Body of pancreas (tissue), 4 donors: Measurements from ENCODE around the gene SPATA2. TPM values are rescaled to one million over a fixed set of nuclear protein-coding genes. Genes with fewer than 3 reads are reported as not detected.
A peak's percentile ranks its signal among the peaks of the same experiment; 100 is the strongest.

Experiments used
- ATAC-seq: fragments of 150-250 bp; one replicate; pipeline ENCODE4 v1.9.1; 2016
- DNase-seq, 4 donors: peaks; one replicate each; pipeline ENCODE4 v3.0.0-alpha.2; 2019
- H3K27ac ChIP-seq, 4 donors: fragments of 200-600 bp; sonication (generic); 1 replicate in 3 of 4; 2 replicates in 1 of 4; pipeline versions ENCODE4 v1.5.1 to v1.6.1; 2016 to 2019; ENCODE audit warnings: mild to moderate bottlenecking in 1 of 4, mixed read lengths in 1 of 4, moderate library complexity in 1 of 4
- H3K27me3 ChIP-seq, 2 donors: fragments of 200-600 bp; sonication (generic); one replicate each; pipeline ENCODE4 v1.6.0; 2016; ENCODE audit warnings: mild to moderate bottlenecking in 1 of 2
- H3K36me3 ChIP-seq, 2 donors: fragments of 200-600 bp; sonication (generic); replicated peaks in 1 of 2; 2 replicates each; pipeline ENCODE4 v1.5.1; 2016; ENCODE audit warnings: low read depth in 2 of 2; ENCODE audit not compliant: insufficient read depth in 1 of 2
- H3K4me1 ChIP-seq: fragments of 200-600 bp; sonication (generic); one replicate; pipeline ENCODE4 v1.6.0; 2016
- H3K4me3 ChIP-seq, 2 donors: fragments of 200-600 bp; sonication (generic); 1 replicate in 1 of 2; 2 replicates in 1 of 2; pipeline ENCODE4 v1.5.1; 2016 to 2019
- H3K9me3 ChIP-seq, 3 donors: fragments of 200-600 bp; sonication (generic); 1 replicate in 2 of 3; 2 replicates in 1 of 3; pipeline ENCODE4 v1.5.1; 2016
- CTCF ChIP-seq, 7 experiments: fragments of 450-650 bp in 4 of 7; fragments of 200-600 bp in 3 of 7; sonication (generic) in 3 of 7; IDR thresholded peaks; one replicate each; pipeline ENCODE4 v1.5.1; 2016 to 2019; ENCODE audit warnings: antibody characterized with exemption in 7 of 7
- POLR2A ChIP-seq, 3 donors: fragments of 450-650 bp; IDR thresholded peaks; one replicate each; pipeline ENCODE4 v1.6.1; 2016; ENCODE audit warnings: antibody characterized with exemption in 3 of 3, mild to moderate bottlenecking in 2 of 3
- WGBS, 2 donors: methylation state at CpG; one replicate each; pipeline ENCODE4 v1.1.5; 2017; 5-methylcytosine and 5-hydroxymethylcytosine counted together
- intact Hi-C: fragments of 100-400 bp; cut with DNase I; formaldehyde crosslinking; loops from one replicate; pipeline ENCODE4 v1.15.1; 2023
- total RNA-seq, 2 donors: library from RNA; depleted of rRNA; stranded (reverse); fragments of >200 nt; gene quantifications; one replicate each; pipeline ENCODE4 v1.1.0, GENCODE V29; 2016

SPATA2 gene
- total RNA-seq, 2 donors from 2014 or later: 3.9 to 7.3 TPM

DNA sequence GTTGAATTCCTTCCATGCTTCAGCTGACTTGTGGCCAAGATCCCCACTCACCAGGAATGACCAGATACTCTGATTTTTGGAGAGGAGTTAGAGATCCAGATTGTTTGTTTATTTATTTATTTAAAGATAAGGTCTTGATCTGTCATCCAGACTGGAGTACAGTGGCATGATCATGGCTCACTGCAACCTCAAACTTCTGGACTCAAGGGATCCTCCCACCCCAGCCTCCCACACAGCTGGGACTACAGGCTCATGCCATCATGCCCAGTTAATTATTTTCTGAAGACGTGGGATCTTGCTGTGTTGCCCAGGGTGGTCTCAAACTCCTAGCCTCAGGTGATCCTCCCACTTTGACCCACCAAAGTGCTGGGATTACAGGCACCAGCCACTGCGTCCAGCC is 4.1 kb upstream of the SPATA2 start:
- intact Hi-C loops: no loop called here
- H3K27ac ChIP-seq: no peak overlapping the region
- WGBS, 2 donors: 68 to 89% methylated on average over 2 of the region's 2 CpGs
- H3K9me3 ChIP-seq: no peaks in the 10 kb centered on the region
- peaks cover 18% of the 10 kb centered on the region for H3K4me1 ChIP-seq
- no peaks in the 10 kb centered on the region for H3K27me3 ChIP-seq
- H3K4me3 ChIP-seq: no peak overlapping the region
- TF ChIP-seq POLR2A (IDR thresholded peaks at IDR 0.05) (no peak), CTCF (IDR thresholded peaks at IDR 0.05) (no peak)
- no peak for DNase-seq
- no peaks in the 10 kb centered on the region for H3K36me3 ChIP-seq
- no peak for ATAC-seq

GRCh38 chr20:49919009-49919408 is 3.7 kb upstream of the SPATA2 start:
- no peak overlapping the region for H3K27ac ChIP-seq
- no peak overlapping the region for H3K4me3 ChIP-seq
- H3K27me3 ChIP-seq: no peaks in the 10 kb centered on the region
- no peaks in the 10 kb centered on the region for H3K9me3 ChIP-seq
- TF ChIP-seq POLR2A (IDR thresholded peaks at IDR 0.05): no peak
- H3K4me1 ChIP-seq: peaks cover 22% of the 10 kb centered on the region
- 64 to 65% methylated on average over 7 of the region's 7 CpGs for WGBS, 2 donors
- DNase-seq (no peak), ATAC-seq (no peak)
- intact Hi-C loops: no loop called here
- no peaks in the 10 kb centered on the region for H3K36me3 ChIP-seq

GRCh38 chr20:49918446-49918845 is 3.1 kb upstream of the SPATA2 start:
- DNase-seq (no peak), ATAC-seq (no peak)
- Histone ChIP-seq H3K4me1 (peaks cover 28% of the 10 kb centered on the region), H3K9me3 (no peaks in the 10 kb centered on the region), H3K36me3 (no peaks in the 10 kb centered on the region), H3K4me3 (no peak overlapping the region), H3K27ac (no peak overlapping the region), H3K27me3 (no peaks in the 10 kb centered on the region)
- no peak for TF ChIP-seq CTCF (IDR thresholded peaks at IDR 0.05)
- no peak for TF ChIP-seq POLR2A (IDR thresholded peaks at IDR 0.05)
- intact Hi-C loops: no loop called here
- WGBS, 2 donors: 98 to 100% methylated on average over 3 of the region's 3 CpGs

DNA sequence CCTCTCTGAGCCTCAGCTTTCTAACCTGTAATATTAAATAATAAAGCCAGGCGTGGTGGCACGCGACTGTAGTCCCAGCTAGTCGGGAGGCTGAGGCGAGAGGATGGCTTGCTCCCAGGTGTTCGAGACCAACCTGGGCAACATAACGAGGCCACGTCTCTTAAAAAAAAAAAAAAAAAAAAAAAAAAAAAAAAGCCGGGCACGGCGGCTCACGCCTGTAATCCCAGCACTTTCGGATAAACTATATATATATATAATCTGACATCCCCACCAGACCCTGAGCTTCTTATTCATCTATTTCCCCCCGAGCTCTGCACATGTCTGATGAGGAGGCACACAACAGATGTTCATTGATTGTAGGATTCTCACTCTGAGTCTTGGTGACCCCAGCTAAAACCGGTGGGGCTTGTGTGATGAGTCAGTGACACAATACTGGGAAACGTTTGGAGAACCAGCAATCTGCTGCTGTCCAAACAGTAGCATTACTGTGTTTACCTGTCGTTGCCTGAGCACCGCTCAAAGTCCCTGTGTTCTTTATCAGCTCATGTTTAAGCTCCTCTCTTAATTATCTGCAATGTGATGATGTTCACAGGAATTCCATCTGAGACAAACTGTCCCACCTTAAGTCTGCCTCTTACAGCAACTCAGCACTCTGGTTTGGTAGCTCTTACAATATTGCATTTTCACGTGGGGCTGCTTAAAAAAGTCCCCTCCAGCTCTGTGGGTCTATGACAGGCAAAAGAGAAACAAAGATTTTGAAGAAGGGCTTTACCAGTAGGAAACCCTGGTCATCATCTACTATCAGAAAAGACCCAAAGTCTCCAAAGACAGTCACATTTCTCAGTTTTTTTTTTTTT is 1.0 kb upstream of the SPATA2 start:
- 10 to 12% methylated on average over 19 of the region's 19 CpGs for WGBS, 2 donors
- Histone ChIP-seq H3K4me1 (peaks cover 39% of the 10 kb centered on the region), H3K9me3 (no peaks in the 10 kb centered on the region), H3K27ac (peak overlapping the region; percentile 96 to 99 (median 97)), H3K36me3 (no peaks in the 10 kb centered on the region), H3K4me3 (peak overlapping the region; percentile 86 to 99), H3K27me3 (no peaks in the 10 kb centered on the region)
- TF ChIP-seq POLR2A (IDR thresholded peaks at IDR 0.05) (peak in 1 of 3 donors; percentile 11), CTCF (IDR thresholded peaks at IDR 0.05) (no peak)
- intact Hi-C loops: no loop called here
- peak; percentile 68 to 85 (median 76) for DNase-seq
- ATAC-seq: peak; percentile 72

DNA sequence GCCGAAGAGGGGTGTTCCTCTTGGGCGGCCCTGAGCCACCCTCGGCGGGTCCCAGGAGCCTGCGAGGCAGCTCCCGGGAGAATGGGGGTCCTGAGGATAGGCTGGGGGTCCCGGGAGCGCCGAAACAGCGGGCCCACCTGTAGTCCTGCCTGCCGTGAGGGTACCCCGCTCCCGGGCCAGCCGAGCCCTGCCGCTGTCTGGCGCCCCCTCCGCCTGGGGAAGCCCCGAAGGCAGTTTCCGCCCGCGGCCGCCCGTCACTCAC is 280 bp downstream of the SPATA2 start:
- no peaks in the 10 kb centered on the region for H3K36me3 ChIP-seq
- H3K27me3 ChIP-seq: no peaks in the 10 kb centered on the region
- ATAC-seq: no peak
- 0% methylated on average over 23 of the region's 23 CpGs; no CpG with 5 or more reads in 1 of the 2 donors for WGBS, 2 donors
- H3K9me3 ChIP-seq: no peaks in the 10 kb centered on the region
- intact Hi-C loops: no loop called here
- no peak for TF ChIP-seq CTCF (IDR thresholded peaks at IDR 0.05)
- no peak for TF ChIP-seq POLR2A (IDR thresholded peaks at IDR 0.05)
- DNase-seq: no peak
- H3K4me1 ChIP-seq: peaks cover 47% of the 10 kb centered on the region
- H3K27ac ChIP-seq: peak overlapping the region; percentile 96 to 99 (median 97)
- H3K4me3 ChIP-seq: peak overlapping the region; percentile 86 to 99
